Measurements from ENCODE around the gene OAT. TPM values are rescaled to one million over a fixed set of nuclear protein-coding genes. Genes with fewer than 3 reads are reported as not detected.

OAT gene
- polyA plus RNA-seq, 2 of the 4 experiments (the other 2 are of a cell fraction) = 81.3 to 97.6 TPM

DNA sequence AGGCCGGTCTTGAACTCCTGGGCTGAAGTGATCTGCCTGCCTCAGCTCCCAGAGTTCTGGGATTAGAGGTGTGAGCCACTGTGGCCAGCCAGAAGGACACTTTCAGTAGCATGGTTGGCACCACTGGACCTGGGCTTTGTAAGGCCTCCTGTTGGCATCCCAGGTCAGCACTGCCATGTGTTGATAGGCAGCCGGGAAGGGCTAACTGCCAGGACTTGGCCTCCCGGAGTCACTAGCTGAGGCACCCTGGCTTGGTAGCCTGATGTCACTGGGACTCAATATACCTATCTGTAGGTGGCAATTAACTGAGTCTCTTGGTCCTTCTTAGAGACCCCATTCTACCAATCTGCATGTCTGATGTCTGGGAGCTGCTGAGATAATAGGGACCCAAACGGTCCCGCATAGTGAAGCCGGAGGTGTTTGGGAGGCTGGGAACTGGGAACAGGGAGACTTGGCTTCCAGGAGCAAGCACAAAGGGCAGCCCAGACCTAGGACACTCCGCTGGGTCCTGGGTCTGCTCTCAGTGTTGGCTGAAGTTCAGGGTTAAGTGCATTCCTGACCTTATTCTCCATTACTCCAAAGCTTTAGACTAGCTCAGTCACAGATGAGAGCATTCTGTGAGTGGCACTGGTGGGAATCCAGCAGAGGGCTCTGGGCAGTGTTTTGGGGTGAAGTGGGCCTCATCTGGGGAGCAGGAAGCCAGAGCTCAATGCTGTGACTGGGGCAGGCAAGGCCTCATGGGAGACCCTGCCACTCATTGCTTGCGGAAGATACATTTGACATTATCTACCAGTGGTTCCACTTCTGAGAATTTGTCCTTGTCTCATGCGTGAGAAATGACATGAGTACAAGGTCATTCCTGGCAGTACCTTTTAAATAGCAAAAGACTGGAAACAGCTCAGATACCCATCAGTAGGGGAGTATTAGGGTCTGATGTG, 45.6 kb upstream of the OAT start (continued):
- TF ChIP-seq, protein P1, sequence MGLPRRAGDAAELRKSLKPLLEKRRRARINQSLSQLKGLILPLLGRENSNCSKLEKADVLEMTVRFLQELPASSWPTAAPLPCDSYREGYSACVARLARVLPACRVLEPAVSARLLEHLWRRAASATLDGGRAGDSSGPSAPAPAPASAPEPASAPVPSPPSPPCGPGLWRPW (IDR thresholded peaks at IDR 0.05) = no peak
- TF ChIP-seq JUNB (IDR thresholded peaks at IDR 0.05) = no peak
- TF ChIP-seq, protein P2, sequence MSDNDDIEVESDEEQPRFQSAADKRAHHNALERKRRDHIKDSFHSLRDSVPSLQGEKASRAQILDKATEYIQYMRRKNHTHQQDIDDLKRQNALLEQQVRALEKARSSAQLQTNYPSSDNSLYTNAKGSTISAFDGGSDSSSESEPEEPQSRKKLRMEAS (IDR thresholded peaks at IDR 0.05) = no peak
- no peak for TF ChIP-seq GATA3 (IDR thresholded peaks at IDR 0.05; ENCODE audit: borderline replicate concordance)
- no peak for TF ChIP-seq KDM5A (IDR thresholded peaks at IDR 0.05)

DNA sequence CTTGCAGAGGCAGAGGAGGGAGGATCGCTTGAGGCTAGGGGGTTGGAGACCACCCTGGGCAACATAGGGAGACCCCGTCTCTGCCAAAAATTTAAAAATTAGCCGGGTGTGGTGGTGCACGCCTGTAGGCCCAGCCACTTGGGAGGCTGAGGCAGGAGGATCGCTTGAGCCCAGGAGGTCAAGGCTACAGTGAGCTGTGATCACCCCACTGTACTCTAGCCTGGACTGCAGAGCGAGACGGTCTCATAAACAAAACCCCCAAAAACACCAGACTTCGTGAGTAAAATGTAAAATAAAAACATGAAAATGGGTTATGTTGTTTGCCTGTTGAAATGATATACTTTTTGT, 43.6 kb upstream of the OAT start:
- ChIA-PET POLR2A (interaction anchor here (0.8 to 1.6 kb wide), 6 partner anchors 8 to 340 kb away, joined by 3 to 7 read pairs (median 4); partner anchors contain the start of gene ABRAXAS2), CTCF (no interaction called here)
- WGBS (ENCODE audit: missing lambda C conversion rate) = 69% methylated on average over 8 of the region's 8 CpGs
- Histone ChIP-seq H3K4me1 (peaks cover 12% of the 10 kb centered on the region; the same call in 1 of the 3 replicates), H3K27ac (peak overlapping the region; percentile 95 to 96), H3K9me3 (no peaks in the 10 kb centered on the region), H3K4me2 (peak overlapping the region; percentile 72), H3K4me3 (peak overlapping the region; percentile 66)
- no peak for FAIRE-seq
- no peak for TF ChIP-seq CHD4 (IDR thresholded peaks at IDR 0.05; ENCODE audit: borderline replicate concordance)
- no peak for TF ChIP-seq POLR2AphosphoS2 (conservative IDR thresholded peaks at IDR 0.05; ENCODE audit: low read length)
- no peak for TF ChIP-seq ZC3H11A (IDR thresholded peaks at IDR 0.05)
- TF ChIP-seq RCOR1 (IDR thresholded peaks at IDR 0.05; ENCODE audit: low read depth, low read length) = no peak
- no peak for TF ChIP-seq MYC (IDR thresholded peaks at IDR 0.05; ENCODE audit: borderline replicate concordance, low read length)
- no peak for TF ChIP-seq FOSL2 (IDR thresholded peaks at IDR 0.05)
- no peak for TF ChIP-seq FOSL2 (CRISPR knock-in tag; IDR thresholded peaks at IDR 0.05)
- TF ChIP-seq CHD2 (IDR thresholded peaks at IDR 0.05; ENCODE audit: low read length, partially characterized antibody) = no peak
- no peak for TF ChIP-seq RARB (CRISPR knock-in tag; IDR thresholded peaks at IDR 0.05)
- no peak for DNase-seq (ENCODE audit: low read depth in 1 of 2, low spot score in 1 of 2)
- no peak for ATAC-seq

DNA sequence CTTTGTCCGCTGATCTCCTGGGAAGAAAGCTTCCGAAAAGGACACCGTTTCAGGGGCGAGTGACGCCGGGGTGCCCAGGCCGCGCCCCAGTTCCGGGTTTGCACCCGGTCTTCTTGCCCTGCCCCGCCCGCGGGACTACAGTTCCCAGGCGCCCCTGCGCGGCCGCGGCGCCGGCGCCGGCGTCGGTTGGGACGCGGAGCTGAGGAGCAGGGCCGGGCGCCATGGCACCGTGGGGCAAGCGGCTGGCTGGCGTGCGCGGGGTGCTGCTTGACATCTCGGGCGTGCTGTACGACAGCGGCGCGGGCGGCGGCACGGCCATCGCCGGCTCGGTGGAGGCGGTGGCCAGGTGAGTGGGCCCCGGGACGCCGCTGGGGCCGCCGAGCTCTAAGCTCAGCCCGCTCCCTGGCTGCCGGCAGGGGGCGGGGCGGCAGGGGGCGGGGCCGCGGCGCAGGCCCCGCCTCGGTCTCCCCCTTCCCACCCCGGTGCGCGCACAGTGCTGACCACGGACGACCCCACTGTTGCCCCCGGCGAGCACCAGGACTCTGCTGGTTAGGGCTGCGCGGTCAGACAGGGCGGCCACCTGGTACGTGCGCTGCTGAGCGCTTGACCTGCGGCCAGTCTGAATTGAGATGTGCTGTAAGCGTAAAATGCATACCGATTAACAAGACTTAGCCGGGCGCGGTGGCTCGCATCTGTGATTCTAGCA, 43.1 kb upstream of the OAT start, which contains the start of gene LHPP:
Gene LHPP (plus strand): TSS at position 182 of the 706 bp plus-strand sequence. CDS start 40 bp downstream, at position 222.
- ChIA-PET CTCF (interaction anchor here (0.6 to 2.1 kb wide), 6 partner anchors 31 to 469 kb away, joined by 3 to 6 read pairs (median 4); no protein-coding TSS in a partner anchor), POLR2A (interaction anchor here (0.8 to 1.6 kb wide), 8 partner anchors 9 to 466 kb away, joined by 3 to 12 read pairs (median 6); partner anchors contain the start of genes ABRAXAS2 and OAT)
- H3K4me2 ChIP-seq = peak within 1 kb of the TSS; percentile 72
- peaks cover 10% of the 10 kb centered on the region; the same call in 1 of the 3 replicates for H3K4me1 ChIP-seq
- ATAC-seq = peak; percentile 98 to 99
- 8% methylated on average over 17 of the region's 81 CpGs for WGBS (ENCODE audit: missing lambda C conversion rate)
- no peaks in the 10 kb centered on the region for H3K9me3 ChIP-seq
- FAIRE-seq = no peak
- peak; percentile 85 to 91 for DNase-seq (ENCODE audit: low read depth in 1 of 2, low spot score in 1 of 2)
- H3K4me3 ChIP-seq = peak within 1 kb of the TSS; percentile 66
- TF ChIP-seq JUN (IDR thresholded peaks at IDR 0.05) (peak; percentile 54 to 67; a peak in 3 of 5 replicates), HEYL (CRISPR knock-in tag; IDR thresholded peaks at IDR 0.05) (no peak), RFX5 (IDR thresholded peaks at IDR 0.05) (no peak), NR3C1 (IDR thresholded peaks at IDR 0.05) (no peak), RAD21 (conservative IDR thresholded peaks at IDR 0.05 in 1 of 2, IDR thresholded peaks at IDR 0.05 in 1 of 2) (no peak), HMGXB4 (CRISPR knock-in tag; IDR thresholded peaks at IDR 0.05; ENCODE audit: borderline replicate concordance) (no peak), KDM1A (IDR thresholded peaks at IDR 0.05; ENCODE audit: low read depth) (no peak), ZFP36 (IDR thresholded peaks at IDR 0.05; ENCODE audit: borderline replicate concordance, partially characterized antibody) (no peak), HOXB5 (CRISPR knock-in tag; IDR thresholded peaks at IDR 0.05) (no peak), RNF2 (IDR thresholded peaks at IDR 0.05; ENCODE audit: borderline replicate concordance, low read depth) (no peak), POLR2AphosphoS2 (conservative IDR thresholded peaks at IDR 0.05; ENCODE audit: low read length) (no peak), USF2 (IDR thresholded peaks at IDR 0.05) (no peak), RARB (CRISPR knock-in tag; IDR thresholded peaks at IDR 0.05) (no peak), POLR2A (IDR thresholded peaks at IDR 0.05; ENCODE audit: low read length) (peak; percentile 89), PHF8 (IDR thresholded peaks at IDR 0.05; ENCODE audit: borderline replicate concordance, low read depth) (peak; percentile 39; the same call in 1 of the 2 replicates), NPAS2 (CRISPR knock-in tag; IDR thresholded peaks at IDR 0.05; ENCODE audit: borderline replicate concordance) (no peak)
- TF ChIP-seq, protein P3, sequence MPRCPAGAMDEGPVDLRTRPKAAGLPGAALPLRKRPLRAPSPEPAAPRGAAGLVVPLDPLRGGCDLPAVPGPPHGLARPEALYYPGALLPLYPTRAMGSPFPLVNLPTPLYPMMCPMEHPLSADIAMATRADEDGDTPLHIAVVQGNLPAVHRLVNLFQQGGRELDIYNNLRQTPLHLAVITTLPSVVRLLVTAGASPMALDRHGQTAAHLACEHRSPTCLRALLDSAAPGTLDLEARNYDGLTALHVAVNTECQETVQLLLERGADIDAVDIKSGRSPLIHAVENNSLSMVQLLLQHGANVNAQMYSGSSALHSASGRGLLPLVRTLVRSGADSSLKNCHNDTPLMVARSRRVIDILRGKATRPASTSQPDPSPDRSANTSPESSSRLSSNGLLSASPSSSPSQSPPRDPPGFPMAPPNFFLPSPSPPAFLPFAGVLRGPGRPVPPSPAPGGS (IDR thresholded peaks at IDR 0.05) = peak; percentile 81; the same call in 2 of the 3 replicates
- H3K27ac ChIP-seq = peak within 1 kb of the TSS; percentile 95 to 96

Data from A549 (cell line).